HG02571 (cell line): ENCODE results near the gene ANKS3.

Experiments used
- ATAC-seq: cut with Tn5 transposase; IDR thresholded peaks from one replicate; pipeline ENCODE4 v1.9.1; 2021; ENCODE audit warnings: mild to moderate bottlenecking, moderate library complexity; ENCODE audit not compliant: unreplicated experiment

The ANKS3 gene

DNA sequence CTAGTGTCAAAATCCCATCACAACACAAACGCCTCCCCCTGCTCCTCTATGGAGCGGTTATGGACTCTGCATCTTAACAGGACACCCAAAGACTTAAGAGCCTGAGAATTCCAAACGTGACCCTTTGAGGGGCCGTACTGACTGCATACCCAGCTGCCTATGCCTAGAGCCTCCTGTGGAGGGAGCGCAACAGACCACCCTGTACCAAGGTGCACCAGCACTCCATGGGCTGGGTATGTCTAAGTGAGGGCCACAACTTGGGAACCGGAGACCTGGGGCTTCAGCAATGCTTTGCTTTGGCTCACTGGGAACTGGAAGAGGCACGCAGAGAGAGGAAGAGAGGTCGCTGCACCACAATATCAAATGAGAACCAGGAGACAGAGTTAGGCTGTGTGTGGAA lies 5.4 kb downstream of the ANKS3 start:
- ATAC-seq, result no peak

DNA sequence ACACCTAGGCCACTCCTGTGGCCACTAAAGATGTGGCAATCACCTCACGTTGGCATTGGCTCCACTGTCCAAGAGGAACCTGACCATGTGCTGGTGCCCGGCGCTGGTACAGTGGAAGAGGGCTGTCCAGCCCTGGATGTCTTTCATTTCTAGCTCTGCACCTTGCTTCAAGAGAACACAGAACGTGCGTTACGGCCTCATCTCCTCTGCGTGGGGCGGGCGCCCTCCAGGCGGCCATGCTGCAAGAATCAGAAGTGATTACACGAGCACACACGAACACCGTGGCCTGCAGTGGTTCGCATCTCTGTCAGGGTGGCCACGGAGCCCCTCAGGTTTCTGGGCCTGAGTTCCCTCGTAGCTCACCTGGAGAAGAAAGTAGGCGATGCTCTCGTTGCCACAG lies 7.5 kb downstream of the ANKS3 start:
- no peak for ATAC-seq

DNA sequence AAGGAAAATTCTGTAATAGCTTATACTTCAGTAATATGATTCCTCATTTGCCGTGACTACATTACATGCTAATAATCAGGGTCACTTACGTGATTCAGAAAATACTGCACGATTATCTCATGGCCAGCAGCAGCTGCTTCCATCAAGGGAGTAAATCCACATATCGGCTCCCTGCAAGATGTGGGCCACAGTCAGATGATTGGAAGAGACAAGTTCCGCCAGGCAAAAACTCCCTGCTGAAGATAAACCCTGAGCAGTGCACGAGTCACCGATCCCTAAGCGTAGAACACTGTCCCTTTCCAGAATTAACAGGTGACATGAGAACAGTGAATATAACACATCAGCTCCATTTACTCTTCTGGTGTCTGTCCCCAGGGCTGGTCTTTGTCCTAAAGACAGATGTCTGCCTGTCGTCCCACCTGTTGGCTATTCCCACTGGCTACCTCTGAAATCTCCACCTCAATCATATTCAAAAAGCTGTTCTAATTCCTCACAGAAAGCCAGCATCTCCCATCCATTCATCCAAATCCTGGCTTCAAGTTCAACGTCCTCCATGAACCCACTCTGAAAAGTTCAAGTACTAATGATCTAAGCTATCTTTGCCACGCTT lies 9.3 kb downstream of the ANKS3 start:
- ATAC-seq, result no peak

DNA sequence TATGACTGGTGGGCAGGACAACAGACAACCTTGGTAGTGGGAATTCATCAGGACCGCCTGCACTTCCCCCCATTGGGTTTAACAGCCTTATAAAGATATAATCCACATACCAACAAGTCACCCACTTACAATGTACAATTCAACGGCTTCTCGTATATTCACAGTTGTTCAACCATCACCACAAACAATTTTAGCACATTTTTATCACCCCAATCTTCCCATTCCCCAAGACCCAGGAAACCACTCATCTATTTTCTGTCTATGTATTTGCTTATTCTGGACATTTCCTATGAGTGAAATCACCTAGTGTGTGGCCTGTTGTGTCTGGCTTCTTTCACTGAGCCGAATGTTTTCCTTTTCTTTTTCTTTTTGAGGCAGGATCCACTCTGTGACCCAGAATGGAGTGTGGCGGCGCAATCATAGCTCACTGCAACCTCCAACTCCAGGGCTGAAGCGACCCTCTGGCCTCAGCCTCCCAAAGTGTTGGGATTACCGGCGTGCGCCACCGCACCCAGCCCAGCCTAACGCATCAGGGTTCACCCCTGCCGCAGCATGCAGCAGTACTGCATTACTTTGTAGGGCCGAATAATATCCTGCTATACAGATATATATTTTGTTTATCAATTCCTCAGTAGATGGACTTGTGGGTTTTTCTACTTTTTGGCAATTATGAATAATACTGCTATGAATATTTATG lies 10.9 kb downstream of the ANKS3 start:
- no peak for ATAC-seq

DNA sequence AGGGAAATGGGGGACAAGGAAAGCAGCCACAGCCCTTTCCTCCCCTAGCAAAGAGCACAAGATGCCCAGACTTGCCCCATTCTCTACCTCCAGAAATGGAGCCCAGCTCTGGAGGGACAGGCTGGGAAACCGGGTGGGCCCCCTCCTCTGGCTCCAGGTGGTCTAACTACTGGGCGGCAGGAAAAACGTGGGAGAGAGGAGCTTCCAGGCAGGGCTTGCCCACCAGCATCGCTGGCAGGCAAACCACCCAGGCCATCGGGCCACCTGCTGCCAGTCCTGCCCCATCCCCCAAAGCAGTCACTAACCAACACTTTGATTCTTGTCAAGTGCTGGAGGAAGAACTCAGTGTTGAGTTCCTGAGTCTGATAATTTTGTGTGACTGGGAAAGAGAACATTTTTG lies 15.6 kb downstream of the ANKS3 start:
- no peak for ATAC-seq

- no peak for ATAC-seq
Measured at GRCh38 chr16:4714996-4715395, 19.1 kb downstream of the ANKS3 start.

GRCh38 chr16:4713663-4714501 lies 20.2 kb downstream of the ANKS3 start:
- ATAC-seq, result no peak

DNA sequence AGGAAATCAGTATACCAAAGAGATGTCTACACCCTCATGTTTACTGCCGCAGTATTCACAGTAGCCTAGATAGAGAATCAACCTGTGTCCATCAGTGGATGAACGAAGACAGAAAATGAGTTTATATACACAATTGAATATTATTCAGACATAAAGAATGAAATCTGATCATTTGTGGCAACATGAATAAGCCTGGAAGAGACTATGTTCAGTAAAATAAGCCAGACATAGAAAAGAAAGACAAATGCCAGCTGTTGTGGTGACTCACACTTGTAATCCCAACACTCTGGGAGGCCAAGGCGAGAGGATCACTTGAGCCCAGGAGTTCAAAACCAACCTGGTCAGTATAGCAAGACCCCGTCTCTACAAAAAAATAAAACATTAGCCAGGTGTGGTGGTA lies 24.6 kb downstream of the ANKS3 start:
- ATAC-seq, result no peak

DNA sequence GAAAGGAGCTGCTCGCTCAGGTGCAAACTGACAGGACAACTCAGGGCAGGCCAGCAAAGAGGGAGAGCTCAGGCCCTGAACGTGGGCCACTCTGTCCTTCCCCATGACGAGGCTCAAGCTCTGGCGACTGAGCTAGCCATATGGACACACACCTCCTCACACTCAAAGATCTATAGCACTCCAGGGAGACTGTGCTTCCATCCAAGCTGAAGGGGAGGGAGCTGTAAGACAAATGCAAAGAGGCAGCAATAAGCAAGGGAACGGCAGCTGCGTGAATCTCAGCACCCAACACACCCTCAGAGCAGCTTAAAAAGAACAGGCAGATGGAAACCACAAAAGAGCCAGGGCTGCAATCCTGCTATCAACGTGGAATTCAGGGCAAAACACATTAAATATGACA lies 27.2 kb downstream of the ANKS3 start:
- no peak for ATAC-seq

GRCh38 chr16:4704913-4705312 lies 29.2 kb downstream of the ANKS3 start:
- ATAC-seq, result no peak

DNA sequence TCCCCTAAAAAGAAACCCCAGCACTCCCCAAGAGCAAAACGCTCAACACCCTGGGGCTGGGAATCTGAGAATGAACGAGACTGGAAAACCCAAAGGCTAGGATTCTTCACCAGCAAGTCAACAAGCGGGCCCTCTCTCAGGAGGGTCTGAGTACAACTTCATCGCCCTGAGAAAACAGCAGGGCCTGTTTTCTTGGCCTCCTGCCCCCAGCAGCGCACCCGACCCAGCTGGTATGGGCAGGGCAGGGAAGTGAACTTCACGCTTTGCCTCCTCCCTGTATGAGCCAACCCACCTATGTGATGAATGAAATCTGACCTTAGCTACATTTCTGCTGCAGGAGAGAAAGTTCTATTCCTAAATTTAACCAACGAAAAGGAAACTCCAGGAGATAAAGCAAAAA lies 29.6 kb downstream of the ANKS3 start:
- ATAC-seq, result no peak

- no peak for ATAC-seq
Measured at GRCh38 chr16:4703906-4704305, 30.2 kb downstream of the ANKS3 start.

GRCh38 chr16:4702466-4702808 lies 31.6 kb downstream of the ANKS3 start:
- no peak for ATAC-seq

- ATAC-seq, result no peak
Measured at GRCh38 chr16:4701791-4702465, 32.1 kb downstream of the ANKS3 start.

- no peak for ATAC-seq
Measured at GRCh38 chr16:4700997-4701743, 32.9 kb downstream of the ANKS3 start.

DNA sequence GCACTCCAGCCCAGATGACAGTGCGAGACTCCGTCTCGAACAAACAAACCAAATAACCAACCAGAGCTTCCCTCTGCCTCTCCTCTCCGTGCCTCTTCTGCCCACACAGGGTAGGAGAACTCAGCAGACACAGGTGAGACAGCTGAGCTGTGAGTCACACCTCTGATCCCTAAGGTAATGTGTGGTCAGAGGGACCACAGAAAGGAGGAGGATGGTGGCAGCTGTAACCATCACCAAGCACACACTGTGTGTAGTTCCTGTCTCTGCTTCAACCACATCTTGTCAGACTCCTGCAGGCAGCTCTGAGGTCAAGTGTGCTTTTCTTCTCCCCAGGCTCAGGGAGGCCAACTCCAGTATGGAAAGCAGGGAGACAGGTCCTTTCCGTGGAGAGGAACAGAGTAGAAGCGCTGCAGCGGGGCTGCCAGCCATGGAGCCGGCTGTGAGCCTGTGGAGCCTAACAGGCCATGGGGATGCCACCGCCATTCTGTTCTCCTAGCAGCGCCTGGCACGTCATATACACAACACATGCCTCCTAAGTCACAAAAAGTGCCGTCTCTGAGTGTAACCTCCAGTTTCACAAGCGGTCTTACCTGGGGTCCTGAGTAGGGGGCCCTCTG lies 33.6 kb downstream of the ANKS3 start:
- ATAC-seq, result no peak

- no peak for ATAC-seq
Measured at GRCh38 chr16:4699046-4699556, 35.0 kb downstream of the ANKS3 start.

GRCh38 chr16:4698321-4699045 lies 35.6 kb downstream of the ANKS3 start:
- no peak for ATAC-seq

GRCh38 chr16:4697848-4698291 lies 36.2 kb downstream of the ANKS3 start:
- ATAC-seq, result no peak
